ENCODE measurements around the gene NRG4.

DNA sequence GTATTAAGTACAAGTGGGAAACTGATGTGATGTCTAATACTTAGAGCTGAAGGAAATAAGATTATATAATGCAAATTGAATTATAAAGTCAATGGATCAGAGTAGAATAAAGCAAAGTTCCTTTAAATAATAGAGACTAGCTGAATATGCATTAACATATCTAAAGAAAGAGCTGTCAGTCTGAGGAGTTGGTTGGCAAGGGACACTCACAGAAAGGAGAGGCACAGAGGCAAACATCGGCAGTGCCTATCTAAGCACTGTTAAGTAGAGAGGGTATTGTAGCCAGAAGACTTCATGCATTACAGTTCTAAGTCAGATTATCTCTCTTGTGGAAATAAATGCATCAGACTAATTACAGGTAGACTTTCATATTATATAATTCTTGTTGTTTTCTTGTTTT is 16.6 kb downstream of the NRG4 start:
- no peak for TF ChIP-seq CTCF (IDR thresholded peaks at IDR 0.05; ENCODE audit: low read depth, low read length, poor library complexity, severe bottlenecking)
- TF ChIP-seq EZH2phosphoT487 (IDR thresholded peaks at IDR 0.05; ENCODE audit: borderline replicate concordance, low read length), result no peak
